Endothelial cell (in vitro differentiated cells): ENCODE measurements around the gene USP38. TPM values are rescaled to one million over a fixed set of nuclear protein-coding genes. Genes with fewer than 3 reads are reported as not detected.

Experiments
- DNase-seq: peaks from one replicate; pipeline ENCODE4 v3.0.0; 2021; ENCODE audit warnings: low spot score
- H3K27ac Mint-ChIP-seq: one replicate; pipeline ENCODE4 v1.8.0; 2021; ENCODE audit warnings: mixed read lengths, inconsistent platforms; ENCODE audit not compliant: unreplicated experiment
- H3K27me3 Mint-ChIP-seq: one replicate; pipeline ENCODE4 v1.8.0; 2021; ENCODE audit warnings: mild to moderate bottlenecking, moderate library complexity, mixed read lengths, inconsistent platforms; ENCODE audit not compliant: unreplicated experiment
- H3K36me3 Mint-ChIP-seq: one replicate; pipeline ENCODE4 v1.8.0; 2021; ENCODE audit warnings: mild to moderate bottlenecking, low read depth, mixed read lengths, inconsistent platforms; ENCODE audit not compliant: unreplicated experiment
- H3K4me1 Mint-ChIP-seq: one replicate; pipeline ENCODE4 v1.8.0; 2021; ENCODE audit warnings: mild to moderate bottlenecking, mixed read lengths, inconsistent platforms; ENCODE audit not compliant: unreplicated experiment
- H3K4me3 Mint-ChIP-seq: one replicate; pipeline ENCODE4 v1.8.0; 2021; ENCODE audit warnings: mild to moderate bottlenecking, mixed read lengths, inconsistent platforms; ENCODE audit not compliant: unreplicated experiment
- H3K9me3 Mint-ChIP-seq: one replicate; pipeline ENCODE4 v1.8.0; 2021; ENCODE audit warnings: mixed read lengths, inconsistent platforms; ENCODE audit not compliant: unreplicated experiment
- CTCF ChIP-seq: fragments of 200-600 bp; sonication (generic); IDR thresholded peaks from one replicate; pipeline ENCODE4 v1.5.0; 2021; ENCODE audit warnings: antibody characterized with exemption; ENCODE audit not compliant: unreplicated experiment
- total RNA-seq: library from RNA; stranded (reverse); fragmentation: NEBNext Ultra II Directional; extraction: Animal tissue kit (Norgen Biotek cat#: 25700); gene quantifications from one replicate; pipeline ENCODE4 v1.2.1, GENCODE V29; 2021; ENCODE audit not compliant: unreplicated experiment

USP38 gene
- total RNA-seq, 1 donor from 2014 or later: 19.4 TPM

- no peak for TF ChIP-seq CTCF
- Mint-ChIP-seq H3K4me3 (no peak overlapping the region), H3K27ac (no peak overlapping the region), H3K36me3 (no peaks in the 10 kb centered on the region), H3K4me1 (peaks cover 10% of the 10 kb centered on the region), H3K27me3 (no peaks in the 10 kb centered on the region), H3K9me3 (no peaks in the 10 kb centered on the region)
- no peak for DNase-seq
Observed at GRCh38 chr4:143248827-143249226, 64.1 kb downstream of the USP38 start.

GRCh38 chr4:143250617-143251016 is 65.9 kb downstream of the USP38 start:
- no peaks in the 10 kb centered on the region for H3K27me3 Mint-ChIP-seq
- TF ChIP-seq CTCF: no peak
- DNase-seq: no peak
- peaks cover 10% of the 10 kb centered on the region for H3K4me1 Mint-ChIP-seq
- H3K9me3 Mint-ChIP-seq: no peaks in the 10 kb centered on the region
- H3K27ac Mint-ChIP-seq: no peak overlapping the region
- no peaks in the 10 kb centered on the region for H3K36me3 Mint-ChIP-seq
- no peak overlapping the region for H3K4me3 Mint-ChIP-seq

GRCh38 chr4:143251348-143251747 is 66.6 kb downstream of the USP38 start:
- no peak for TF ChIP-seq CTCF

GRCh38 chr4:143251779-143252178 is 67.1 kb downstream of the USP38 start:
- no peak overlapping the region for H3K4me3 Mint-ChIP-seq
- peaks cover 10% of the 10 kb centered on the region for H3K4me1 Mint-ChIP-seq
- H3K27me3 Mint-ChIP-seq: no peaks in the 10 kb centered on the region
- no peak for TF ChIP-seq CTCF
- DNase-seq: no peak
- H3K27ac Mint-ChIP-seq: no peak overlapping the region
- H3K9me3 Mint-ChIP-seq: no peaks in the 10 kb centered on the region
- no peaks in the 10 kb centered on the region for H3K36me3 Mint-ChIP-seq

More at GRCh38 chr4:143251348-143251747, 66.6 kb downstream of the USP38 start:
- Mint-ChIP-seq H3K27ac (no peak overlapping the region), H3K4me3 (no peak overlapping the region), H3K27me3 (no peaks in the 10 kb centered on the region), H3K9me3 (no peaks in the 10 kb centered on the region), H3K36me3 (no peaks in the 10 kb centered on the region), H3K4me1 (peaks cover 10% of the 10 kb centered on the region)
- DNase-seq: no peak

- no peaks in the 10 kb centered on the region for H3K36me3 Mint-ChIP-seq
- no peak overlapping the region for H3K27ac Mint-ChIP-seq
- no peak for DNase-seq
- no peaks in the 10 kb centered on the region for H3K27me3 Mint-ChIP-seq
- H3K4me3 Mint-ChIP-seq: no peak overlapping the region
- H3K4me1 Mint-ChIP-seq: peaks cover 10% of the 10 kb centered on the region
- no peak for TF ChIP-seq CTCF
- H3K9me3 Mint-ChIP-seq: no peaks in the 10 kb centered on the region
Observed at GRCh38 chr4:143252478-143252877, 67.8 kb downstream of the USP38 start.
